ENCODE measurements around the gene MYH4.

MYH4 gene

DNA sequence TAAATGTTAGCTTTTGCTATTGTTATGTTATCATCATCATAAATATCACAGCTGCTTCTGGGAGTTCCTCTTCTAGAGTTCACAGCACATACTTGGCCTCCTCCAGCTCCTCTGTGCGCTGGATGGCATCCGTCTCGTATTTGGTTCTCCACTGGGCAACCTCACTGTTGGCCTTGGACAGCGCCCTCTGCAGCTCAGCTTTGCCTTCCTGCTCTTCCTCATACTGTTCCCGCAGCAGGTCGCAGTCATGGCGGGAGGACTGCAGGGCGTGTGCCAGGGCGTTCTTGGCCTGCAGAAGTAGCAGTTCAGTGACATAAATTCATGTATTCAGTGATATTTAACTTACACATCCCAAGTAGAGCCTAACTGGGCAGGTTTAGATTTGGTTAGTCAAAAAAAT, 71.0 kb downstream of the MYH4 start:
- Histone ChIP-seq H3K27me3 (ENCODE audit: insufficient read depth, low read length, poor library complexity, severe bottlenecking) (no peaks in the 10 kb centered on the region), H3K36me3 (ENCODE audit: insufficient read depth, low read length) (no peaks in the 10 kb centered on the region), H3K79me2 (ENCODE audit: insufficient read depth, low read length) (no peaks in the 10 kb centered on the region), H2AFZ (ENCODE audit: low read length) (no peak overlapping the region), H3K4me3 (ENCODE audit: low read length, poor library complexity, severe bottlenecking) (no peak overlapping the region), H3K4me1 (ENCODE audit: insufficient read depth, low read length, poor library complexity, severe bottlenecking) (no peaks in the 10 kb centered on the region), H3F3A (ENCODE audit: low read depth) (no peaks in the 10 kb centered on the region), H3K4me2 (ENCODE audit: low read depth, low read length, poor library complexity, severe bottlenecking) (no peak overlapping the region), H3K9ac (ENCODE audit: low read depth, low read length, poor library complexity, severe bottlenecking) (no peak overlapping the region), H3K9me2 (replicated peaks; ENCODE audit: low read depth, low read length) (no peaks in the 10 kb centered on the region), H4K20me1 (ENCODE audit: insufficient read depth, low read length, poor library complexity, severe bottlenecking) (no peaks in the 10 kb centered on the region), H3K9me3 (ENCODE audit: insufficient read depth, low read depth, low read length) (no peaks in the 10 kb centered on the region)
- TF ChIP-seq, protein P1, sequence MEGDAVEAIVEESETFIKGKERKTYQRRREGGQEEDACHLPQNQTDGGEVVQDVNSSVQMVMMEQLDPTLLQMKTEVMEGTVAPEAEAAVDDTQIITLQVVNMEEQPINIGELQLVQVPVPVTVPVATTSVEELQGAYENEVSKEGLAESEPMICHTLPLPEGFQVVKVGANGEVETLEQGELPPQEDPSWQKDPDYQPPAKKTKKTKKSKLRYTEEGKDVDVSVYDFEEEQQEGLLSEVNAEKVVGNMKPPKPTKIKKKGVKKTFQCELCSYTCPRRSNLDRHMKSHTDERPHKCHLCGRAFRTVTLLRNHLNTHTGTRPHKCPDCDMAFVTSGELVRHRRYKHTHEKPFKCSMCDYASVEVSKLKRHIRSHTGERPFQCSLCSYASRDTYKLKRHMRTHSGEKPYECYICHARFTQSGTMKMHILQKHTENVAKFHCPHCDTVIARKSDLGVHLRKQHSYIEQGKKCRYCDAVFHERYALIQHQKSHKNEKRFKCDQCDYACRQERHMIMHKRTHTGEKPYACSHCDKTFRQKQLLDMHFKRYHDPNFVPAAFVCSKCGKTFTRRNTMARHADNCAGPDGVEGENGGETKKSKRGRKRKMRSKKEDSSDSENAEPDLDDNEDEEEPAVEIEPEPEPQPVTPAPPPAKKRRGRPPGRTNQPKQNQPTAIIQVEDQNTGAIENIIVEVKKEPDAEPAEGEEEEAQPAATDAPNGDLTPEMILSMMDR (conservative IDR thresholded peaks at IDR 0.05; ENCODE audit: low read length) = peak; percentile 37; the same call in 1 of the 2 replicates
- TF ChIP-seq EZH2phosphoT487 (IDR thresholded peaks at IDR 0.05; ENCODE audit: borderline replicate concordance) = no peak

DNA sequence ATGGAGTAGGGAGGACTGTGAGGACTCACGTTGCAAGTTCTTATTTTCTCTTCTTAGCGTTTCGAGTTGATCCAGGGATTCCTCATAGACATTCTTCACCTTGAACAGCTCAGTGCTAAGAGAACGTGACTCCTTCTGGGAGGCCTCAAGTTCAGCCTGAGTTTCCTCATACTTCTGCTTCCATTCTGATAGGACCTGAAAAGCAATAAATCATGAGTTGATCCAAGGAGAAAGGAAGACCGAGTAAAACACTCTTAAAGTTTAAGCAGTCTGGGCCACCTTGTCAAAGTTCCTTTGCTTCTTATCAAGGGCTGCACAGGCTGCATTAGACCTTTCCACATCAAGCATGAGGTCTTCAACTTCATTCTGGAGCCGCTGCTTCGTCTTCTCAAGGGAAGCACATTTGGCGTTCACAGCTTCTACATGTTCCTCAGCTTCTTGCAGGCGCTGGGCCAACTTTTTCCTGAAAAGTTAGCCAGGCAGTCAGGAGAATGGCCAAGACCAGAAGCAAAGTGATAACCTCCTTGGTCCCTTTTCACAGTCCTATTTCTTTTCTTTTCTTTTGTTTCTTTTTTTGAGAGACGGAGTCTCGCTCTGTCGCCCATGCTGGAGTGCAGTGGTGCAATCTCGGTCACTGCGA, 72.7 kb downstream of the MYH4 start:
- H3K79me2 ChIP-seq (ENCODE audit: insufficient read depth, low read length) = no peaks in the 10 kb centered on the region
- no peaks in the 10 kb centered on the region for H3K4me1 ChIP-seq (ENCODE audit: insufficient read depth, low read length, poor library complexity, severe bottlenecking)
- TF ChIP-seq EZH2phosphoT487 (IDR thresholded peaks at IDR 0.05; ENCODE audit: borderline replicate concordance) = no peak
- TF ChIP-seq, protein P1 (conservative IDR thresholded peaks at IDR 0.05; ENCODE audit: low read length) = no peak
- no peaks in the 10 kb centered on the region for H4K20me1 ChIP-seq (ENCODE audit: insufficient read depth, low read length, poor library complexity, severe bottlenecking)
- H3K36me3 ChIP-seq (ENCODE audit: insufficient read depth, low read length) = no peaks in the 10 kb centered on the region
- H3K4me3 ChIP-seq (ENCODE audit: low read length, poor library complexity, severe bottlenecking) = no peak overlapping the region
- H3K9me2 ChIP-seq (replicated peaks; ENCODE audit: low read depth, low read length) = no peaks in the 10 kb centered on the region
- H3F3A ChIP-seq (ENCODE audit: low read depth) = no peaks in the 10 kb centered on the region
- H2AFZ ChIP-seq (ENCODE audit: low read length) = no peak overlapping the region
- no peaks in the 10 kb centered on the region for H3K9me3 ChIP-seq (ENCODE audit: insufficient read depth, low read depth, low read length)
- H3K27me3 ChIP-seq (ENCODE audit: insufficient read depth, low read length, poor library complexity, severe bottlenecking) = no peaks in the 10 kb centered on the region
- H3K9ac ChIP-seq (ENCODE audit: low read depth, low read length, poor library complexity, severe bottlenecking) = no peak overlapping the region
- H3K4me2 ChIP-seq (ENCODE audit: low read depth, low read length, poor library complexity, severe bottlenecking) = no peak overlapping the region

DNA sequence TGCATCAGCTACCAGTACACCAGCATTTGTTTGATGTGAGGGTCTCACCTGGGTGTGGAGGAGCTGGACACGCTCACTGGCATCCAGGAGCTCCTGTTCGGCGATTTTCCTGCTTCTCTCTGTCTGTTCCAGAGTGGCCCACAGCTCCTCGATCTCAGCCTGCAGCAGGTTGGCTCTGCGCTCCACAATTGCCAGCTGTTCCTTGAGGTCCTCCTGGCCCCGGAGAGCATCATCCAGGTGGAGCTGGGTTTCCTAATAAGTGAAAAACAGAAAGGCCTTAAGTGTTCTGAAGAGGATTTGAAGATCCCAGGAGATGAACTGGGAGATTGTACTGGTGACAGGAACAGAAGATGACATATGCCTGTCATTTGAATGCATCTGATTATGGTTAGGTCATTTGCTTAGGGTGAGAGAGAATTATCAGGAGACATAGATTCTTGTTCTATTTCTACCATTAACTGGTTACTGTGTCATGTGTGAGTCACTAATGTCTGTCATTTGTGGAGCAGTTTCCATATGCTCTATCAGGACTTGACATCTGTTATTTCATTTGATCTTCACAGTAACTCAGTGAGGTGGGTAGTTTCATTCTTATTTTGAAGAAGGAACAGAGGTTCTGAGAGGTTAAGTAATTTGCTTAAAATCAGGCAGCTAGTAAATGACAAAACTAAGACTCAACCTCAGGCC, 75.0 kb downstream of the MYH4 start:
- TF ChIP-seq, protein P1 (conservative IDR thresholded peaks at IDR 0.05; ENCODE audit: low read length) = no peak
- TF ChIP-seq EZH2phosphoT487 (IDR thresholded peaks at IDR 0.05; ENCODE audit: borderline replicate concordance) = no peak
- H3K4me3 ChIP-seq (ENCODE audit: low read length, poor library complexity, severe bottlenecking) = no peak overlapping the region
- no peak overlapping the region for H3K9ac ChIP-seq (ENCODE audit: low read depth, low read length, poor library complexity, severe bottlenecking)
- H3K27me3 ChIP-seq (ENCODE audit: insufficient read depth, low read length, poor library complexity, severe bottlenecking) = no peaks in the 10 kb centered on the region
- no peaks in the 10 kb centered on the region for H3K4me1 ChIP-seq (ENCODE audit: insufficient read depth, low read length, poor library complexity, severe bottlenecking)
- H4K20me1 ChIP-seq (ENCODE audit: insufficient read depth, low read length, poor library complexity, severe bottlenecking) = no peaks in the 10 kb centered on the region
- no peaks in the 10 kb centered on the region for H3F3A ChIP-seq (ENCODE audit: low read depth)
- H3K79me2 ChIP-seq (ENCODE audit: insufficient read depth, low read length) = no peaks in the 10 kb centered on the region
- H3K9me2 ChIP-seq (replicated peaks; ENCODE audit: low read depth, low read length) = no peaks in the 10 kb centered on the region
- H3K36me3 ChIP-seq (ENCODE audit: insufficient read depth, low read length) = no peaks in the 10 kb centered on the region
- no peaks in the 10 kb centered on the region for H3K9me3 ChIP-seq (ENCODE audit: insufficient read depth, low read depth, low read length)
- no peak overlapping the region for H2AFZ ChIP-seq (ENCODE audit: low read length)
- H3K4me2 ChIP-seq (ENCODE audit: low read depth, low read length, poor library complexity, severe bottlenecking) = no peak overlapping the region
